Measurements from ENCODE around the gene MARCHF3.

The MARCHF3 gene

DNA sequence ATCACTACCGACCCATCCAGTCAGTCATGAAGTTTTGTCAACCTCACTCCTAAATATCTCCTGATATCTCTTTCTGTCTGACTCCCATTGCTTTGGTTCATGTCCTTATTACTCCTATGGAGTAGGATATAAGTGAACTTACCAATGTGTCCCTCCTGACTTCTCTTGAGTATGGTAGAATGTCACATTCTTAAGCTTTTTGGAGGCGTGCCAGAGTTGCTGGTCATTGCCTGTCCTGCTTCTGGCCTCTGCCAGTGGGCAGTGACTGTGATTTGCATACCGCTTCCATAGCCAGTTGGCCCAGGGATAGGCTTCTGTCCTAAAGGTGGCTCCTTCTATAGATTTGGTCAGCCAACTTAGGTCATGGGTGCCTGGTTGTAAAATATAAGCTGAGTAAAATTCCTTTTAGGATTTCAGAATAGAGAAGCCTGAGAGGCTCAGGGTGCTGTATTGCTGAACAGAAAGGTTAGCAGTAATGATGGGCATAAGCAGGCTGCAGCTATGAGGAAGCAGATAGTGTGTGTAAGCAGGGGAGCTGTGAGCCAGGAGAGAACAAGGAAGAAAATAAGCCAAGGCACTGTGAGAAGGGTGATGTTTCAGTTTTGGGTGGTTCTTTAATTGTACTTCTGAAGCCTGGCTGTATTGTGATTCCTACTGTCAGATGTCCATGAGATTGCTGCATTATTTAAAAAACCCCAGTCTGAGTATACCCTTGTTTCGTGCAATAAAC, 16.1 kb upstream of the MARCHF3 start:
- H3K4me3 ChIP-seq (ENCODE audit: low read length) = no peak overlapping the region
- no peaks in the 10 kb centered on the region for H3K9me2 ChIP-seq (replicated peaks; ENCODE audit: insufficient read depth, low read length)
- H4K20me1 ChIP-seq (ENCODE audit: insufficient read depth, low read length) = no peaks in the 10 kb centered on the region
- no peak overlapping the region for H3K9ac ChIP-seq (ENCODE audit: low read length)
- no peak overlapping the region for H2AFZ ChIP-seq (ENCODE audit: low read length)
- H3K79me2 ChIP-seq (ENCODE audit: low read length) = no peaks in the 10 kb centered on the region
- no peak overlapping the region for H3K27ac ChIP-seq (ENCODE audit: low read length)
- H3K4me2 ChIP-seq (ENCODE audit: low read depth, low read length) = no peak overlapping the region
- DNase-seq = no peak
- H3K27me3 ChIP-seq (replicated peaks; ENCODE audit: insufficient read depth, low read length) = no peaks in the 10 kb centered on the region
- H3F3A ChIP-seq (ENCODE audit: insufficient read depth, low read length) = no peaks in the 10 kb centered on the region
- H3K4me1 ChIP-seq (ENCODE audit: low read length) = no peaks in the 10 kb centered on the region
- H3K9me3 ChIP-seq (replicated peaks; ENCODE audit: insufficient read depth, low read length) = no peaks in the 10 kb centered on the region
- H3K36me3 ChIP-seq (replicated peaks; ENCODE audit: insufficient read depth, low read length) = no peaks in the 10 kb centered on the region
- TF ChIP-seq EZH2phosphoT487 (IDR thresholded peaks at IDR 0.05; ENCODE audit: low read length) (no peak), EZH2 (optimal IDR thresholded peaks at IDR 0.05; ENCODE audit: low read depth, low read length) (no peak)
- TF ChIP-seq, protein P1, sequence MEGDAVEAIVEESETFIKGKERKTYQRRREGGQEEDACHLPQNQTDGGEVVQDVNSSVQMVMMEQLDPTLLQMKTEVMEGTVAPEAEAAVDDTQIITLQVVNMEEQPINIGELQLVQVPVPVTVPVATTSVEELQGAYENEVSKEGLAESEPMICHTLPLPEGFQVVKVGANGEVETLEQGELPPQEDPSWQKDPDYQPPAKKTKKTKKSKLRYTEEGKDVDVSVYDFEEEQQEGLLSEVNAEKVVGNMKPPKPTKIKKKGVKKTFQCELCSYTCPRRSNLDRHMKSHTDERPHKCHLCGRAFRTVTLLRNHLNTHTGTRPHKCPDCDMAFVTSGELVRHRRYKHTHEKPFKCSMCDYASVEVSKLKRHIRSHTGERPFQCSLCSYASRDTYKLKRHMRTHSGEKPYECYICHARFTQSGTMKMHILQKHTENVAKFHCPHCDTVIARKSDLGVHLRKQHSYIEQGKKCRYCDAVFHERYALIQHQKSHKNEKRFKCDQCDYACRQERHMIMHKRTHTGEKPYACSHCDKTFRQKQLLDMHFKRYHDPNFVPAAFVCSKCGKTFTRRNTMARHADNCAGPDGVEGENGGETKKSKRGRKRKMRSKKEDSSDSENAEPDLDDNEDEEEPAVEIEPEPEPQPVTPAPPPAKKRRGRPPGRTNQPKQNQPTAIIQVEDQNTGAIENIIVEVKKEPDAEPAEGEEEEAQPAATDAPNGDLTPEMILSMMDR (IDR thresholded peaks at IDR 0.05; ENCODE audit: low read length) = no peak

DNA sequence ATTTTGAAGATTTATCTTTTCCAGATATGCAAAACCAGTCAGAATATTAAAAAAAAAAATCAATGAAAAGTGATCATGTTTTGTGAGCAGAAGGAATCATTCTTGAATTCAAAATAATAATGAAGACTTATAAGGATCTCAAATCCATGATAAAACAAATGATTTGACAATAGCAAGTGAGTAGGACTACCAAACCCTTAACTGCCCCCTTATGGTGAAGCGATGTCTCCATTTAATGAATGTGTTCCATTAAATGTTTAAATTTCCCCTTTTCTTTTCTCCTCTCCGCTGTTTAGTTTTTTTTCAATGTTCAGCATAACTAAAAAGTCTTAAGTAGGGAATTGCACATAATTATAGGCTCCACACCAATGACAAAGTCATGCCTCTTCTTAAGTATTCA, 12.2 kb upstream of the MARCHF3 start:
- H3K9me3 ChIP-seq (replicated peaks; ENCODE audit: insufficient read depth, low read length) = no peaks in the 10 kb centered on the region
- H3K4me3 ChIP-seq (ENCODE audit: low read length) = no peak overlapping the region
- H3K27me3 ChIP-seq (replicated peaks; ENCODE audit: insufficient read depth, low read length) = no peaks in the 10 kb centered on the region
- no peaks in the 10 kb centered on the region for H3K36me3 ChIP-seq (replicated peaks; ENCODE audit: insufficient read depth, low read length)
- H3K79me2 ChIP-seq (ENCODE audit: low read length) = no peaks in the 10 kb centered on the region
- no peak overlapping the region for H3K4me2 ChIP-seq (ENCODE audit: low read depth, low read length)
- H4K20me1 ChIP-seq (ENCODE audit: insufficient read depth, low read length) = no peaks in the 10 kb centered on the region
- TF ChIP-seq EZH2 (optimal IDR thresholded peaks at IDR 0.05; ENCODE audit: low read depth, low read length) = no peak
- TF ChIP-seq, protein P1 (IDR thresholded peaks at IDR 0.05; ENCODE audit: low read length) = peak; percentile 15
- no peak for TF ChIP-seq EZH2phosphoT487 (IDR thresholded peaks at IDR 0.05; ENCODE audit: low read length)
- DNase-seq = no peak
- H3K4me1 ChIP-seq (ENCODE audit: low read length) = no peaks in the 10 kb centered on the region
- H2AFZ ChIP-seq (ENCODE audit: low read length) = no peak overlapping the region
- no peak overlapping the region for H3K27ac ChIP-seq (ENCODE audit: low read length)
- no peaks in the 10 kb centered on the region for H3F3A ChIP-seq (ENCODE audit: insufficient read depth, low read length)
- H3K9ac ChIP-seq (ENCODE audit: low read length) = no peak overlapping the region
- H3K9me2 ChIP-seq (replicated peaks; ENCODE audit: insufficient read depth, low read length) = no peaks in the 10 kb centered on the region

DNA sequence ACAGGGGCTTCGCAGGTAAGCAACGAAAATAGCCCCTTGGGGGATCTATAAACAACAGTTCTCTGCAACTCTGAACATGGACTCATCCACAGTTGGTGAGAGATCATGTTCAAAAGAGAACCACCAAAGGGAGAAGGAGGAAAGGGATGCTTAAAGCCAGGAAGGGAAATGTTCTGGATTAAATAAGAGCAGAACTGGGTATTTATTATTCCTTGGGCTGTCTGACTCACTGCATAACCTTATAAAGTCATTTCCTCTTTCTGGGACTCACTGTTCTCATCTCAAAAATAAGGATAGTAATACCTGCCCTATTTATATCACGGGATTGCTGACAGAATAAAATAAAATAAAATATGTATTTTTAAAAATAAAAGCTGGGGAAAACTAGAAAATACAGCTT, 11.2 kb upstream of the MARCHF3 start:
- Histone ChIP-seq H3K27me3 (replicated peaks; ENCODE audit: insufficient read depth, low read length) (no peaks in the 10 kb centered on the region), H3K4me2 (ENCODE audit: low read depth, low read length) (no peak overlapping the region), H4K20me1 (ENCODE audit: insufficient read depth, low read length) (no peaks in the 10 kb centered on the region), H3K9me3 (replicated peaks; ENCODE audit: insufficient read depth, low read length) (no peaks in the 10 kb centered on the region), H2AFZ (ENCODE audit: low read length) (no peak overlapping the region), H3F3A (ENCODE audit: insufficient read depth, low read length) (no peaks in the 10 kb centered on the region), H3K9me2 (replicated peaks; ENCODE audit: insufficient read depth, low read length) (no peaks in the 10 kb centered on the region), H3K79me2 (ENCODE audit: low read length) (no peaks in the 10 kb centered on the region), H3K4me3 (ENCODE audit: low read length) (no peak overlapping the region), H3K36me3 (replicated peaks; ENCODE audit: insufficient read depth, low read length) (no peaks in the 10 kb centered on the region), H3K27ac (ENCODE audit: low read length) (no peak overlapping the region), H3K9ac (ENCODE audit: low read length) (no peak overlapping the region), H3K4me1 (ENCODE audit: low read length) (no peaks in the 10 kb centered on the region)
- TF ChIP-seq EZH2phosphoT487 (IDR thresholded peaks at IDR 0.05; ENCODE audit: low read length) = no peak
- TF ChIP-seq, protein P1 (IDR thresholded peaks at IDR 0.05; ENCODE audit: low read length) = no peak
- no peak for DNase-seq

All from MM.1S (cell line).